ENCODE results near the gene NADSYN1. TPM values are rescaled to one million over a fixed set of nuclear protein-coding genes. Genes with fewer than 3 reads are reported as not detected.
"Not testable (repeated sequence)": the region's sequence is repeated elsewhere in the genome, so short reads cannot be mapped to it uniquely, and the experiment has no call there.

NADSYN1 gene
- total RNA-seq, 4 donors from 2014 or later, result 54.2 to 85.9 (median 70.0) TPM

GRCh38 chr11:71410363-71410966 is 42.5 kb upstream of the NADSYN1 start:
- no peak for DNase-seq (ENCODE audit: low spot score in 2 of 2)
- Histone ChIP-seq H3K27me3 (no peaks in the 10 kb centered on the region), H3K9me3 (no peaks in the 10 kb centered on the region), H3K4me3 (no peak overlapping the region), H3K36me3 (no peaks in the 10 kb centered on the region), H3K27ac (no peak overlapping the region), H3K4me1 (no peaks in the 10 kb centered on the region)
- no peak for TF ChIP-seq CTCF (IDR thresholded peaks at IDR 0.05)
- no peak for TF ChIP-seq POLR2A (IDR thresholded peaks at IDR 0.05)
- no peak for TF ChIP-seq EP300 (IDR thresholded peaks at IDR 0.05)
- WGBS, 2 donors, result 84 to 86% methylated on average over 7 of the region's 7 CpGs

- DNase-seq (ENCODE audit: low spot score in 2 of 2), result no peak
- H3K27me3 ChIP-seq, result no peaks in the 10 kb centered on the region
- no peaks in the 10 kb centered on the region for H3K36me3 ChIP-seq
- no peaks in the 10 kb centered on the region for H3K4me1 ChIP-seq
- H3K4me3 ChIP-seq, result no peak overlapping the region
- H3K9me3 ChIP-seq, result no peaks in the 10 kb centered on the region
- no peak for TF ChIP-seq CTCF (IDR thresholded peaks at IDR 0.05)
- no peak for TF ChIP-seq EP300 (IDR thresholded peaks at IDR 0.05)
- TF ChIP-seq POLR2A (IDR thresholded peaks at IDR 0.05), result no peak
- H3K27ac ChIP-seq, result no peak overlapping the region
Measured at GRCh38 chr11:71414645-71415044, 38.4 kb upstream of the NADSYN1 start.

DNA sequence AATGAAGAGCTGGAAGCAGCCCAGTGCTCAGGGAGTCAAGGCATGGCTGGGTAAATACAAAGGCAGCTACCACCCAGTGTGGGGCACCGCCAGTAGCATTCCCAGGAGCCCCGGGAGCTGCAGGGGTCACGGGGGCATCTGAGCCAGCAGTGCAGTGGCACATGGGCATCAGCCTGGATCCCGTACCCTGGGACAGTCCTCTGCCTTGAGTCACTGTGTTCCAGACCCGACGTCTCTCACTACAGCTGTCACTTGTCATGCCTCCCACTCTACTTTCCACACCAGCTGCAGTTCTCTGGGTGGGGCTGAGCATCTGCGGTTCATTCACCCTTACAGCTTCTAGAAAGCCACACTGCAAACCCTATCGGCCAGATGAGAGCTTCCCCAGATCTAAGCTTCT is 34.4 kb upstream of the NADSYN1 start:
- Histone ChIP-seq H3K27ac (no peak overlapping the region), H3K9me3 (no peaks in the 10 kb centered on the region), H3K4me1 (no peaks in the 10 kb centered on the region), H3K36me3 (no peaks in the 10 kb centered on the region), H3K27me3 (no peaks in the 10 kb centered on the region), H3K4me3 (no peak overlapping the region)
- TF ChIP-seq CTCF (IDR thresholded peaks at IDR 0.05) (no peak), EP300 (IDR thresholded peaks at IDR 0.05) (no peak), POLR2A (IDR thresholded peaks at IDR 0.05) (no peak)
- 60 to 64% methylated on average over 8 of the region's 8 CpGs for WGBS, 2 donors
- no peak for DNase-seq (ENCODE audit: low spot score in 2 of 2)

GRCh38 chr11:71420455-71421241 is 32.4 kb upstream of the NADSYN1 start:
- Histone ChIP-seq H3K27me3 (no peaks in the 10 kb centered on the region), H3K36me3 (no peaks in the 10 kb centered on the region), H3K9me3 (no peaks in the 10 kb centered on the region), H3K4me1 (no peaks in the 10 kb centered on the region), H3K27ac (no peak overlapping the region), H3K4me3 (no peak overlapping the region)
- TF ChIP-seq POLR2A (IDR thresholded peaks at IDR 0.05) (no peak), CTCF (IDR thresholded peaks at IDR 0.05) (peak in 3 of 5 experiments; percentile 14 to 39 (median 26)), EP300 (IDR thresholded peaks at IDR 0.05) (no peak)
- 72 to 77% methylated on average over 16 of the region's 16 CpGs for WGBS, 2 donors
- no peak for DNase-seq (ENCODE audit: low spot score in 2 of 2)

DNA sequence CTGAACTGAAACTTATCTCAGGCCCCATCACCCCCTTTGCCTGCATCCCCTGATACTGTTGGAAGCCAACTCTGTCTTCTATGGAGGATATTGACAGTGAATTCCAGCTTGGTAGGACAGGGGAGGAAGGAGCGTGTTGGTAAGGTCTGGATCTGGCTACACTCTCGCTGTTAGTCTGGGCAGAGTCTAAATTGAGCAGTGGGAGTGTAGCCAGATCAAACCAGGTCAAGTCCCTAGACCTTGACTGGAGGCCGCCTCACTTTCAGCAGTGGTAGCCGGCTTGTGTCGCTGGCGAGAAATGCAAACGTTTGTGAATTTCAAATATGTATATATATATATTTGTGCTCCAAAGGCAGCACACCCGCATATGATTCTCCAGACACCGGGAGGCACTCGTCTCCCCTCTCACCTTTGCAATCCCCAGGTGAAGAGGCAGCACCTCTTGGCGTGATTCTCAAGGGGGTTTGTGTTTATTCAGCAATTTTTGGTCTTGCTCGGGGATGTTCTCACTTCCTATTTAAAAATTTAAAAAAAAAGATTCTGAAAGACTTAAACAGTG is 31.5 kb upstream of the NADSYN1 start:
- WGBS, 2 donors, result 78 to 80% methylated on average over 12 of the region's 12 CpGs
- no peak overlapping the region for H3K27ac ChIP-seq
- H3K27me3 ChIP-seq, result no peaks in the 10 kb centered on the region
- no peak for DNase-seq (ENCODE audit: low spot score in 2 of 2)
- TF ChIP-seq POLR2A (IDR thresholded peaks at IDR 0.05) (no peak), EP300 (IDR thresholded peaks at IDR 0.05) (no peak), CTCF (IDR thresholded peaks at IDR 0.05) (no peak)
- no peaks in the 10 kb centered on the region for H3K4me1 ChIP-seq
- no peaks in the 10 kb centered on the region for H3K36me3 ChIP-seq
- no peaks in the 10 kb centered on the region for H3K9me3 ChIP-seq
- H3K4me3 ChIP-seq, result no peak overlapping the region

DNA sequence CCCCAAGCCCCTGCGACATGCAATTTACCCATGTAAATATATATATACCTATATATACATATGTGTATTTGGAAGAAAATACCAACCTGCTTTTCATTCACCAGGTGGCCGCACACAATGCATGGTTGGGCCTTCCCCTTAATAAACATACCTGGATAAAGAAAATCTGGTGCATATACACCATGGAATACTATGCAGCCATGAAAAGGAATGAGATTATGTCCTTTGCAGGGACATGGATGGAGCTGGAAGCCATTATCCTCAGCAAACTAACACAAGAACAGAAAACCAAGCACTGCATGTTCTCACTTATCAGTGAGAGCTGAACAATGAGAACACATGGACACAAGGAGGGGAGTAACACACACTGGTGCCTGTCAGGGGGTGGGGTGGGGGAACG is 30.7 kb upstream of the NADSYN1 start:
- WGBS, 2 donors, result 99% methylated on average over 3 of the region's 3 CpGs
- not testable (repeated sequence) for H3K4me1 ChIP-seq, H3K27ac ChIP-seq

More for the DNA sequence above, 30.7 kb upstream of the NADSYN1 start:
- H3K36me3 ChIP-seq; H3K4me3 ChIP-seq; DNase-seq (ENCODE audit: low spot score in 2 of 2); H3K27me3 ChIP-seq; H3K9me3 ChIP-seq: not testable (repeated sequence)

Data from tibial nerve (tissue), 4 donors.